Measurements from ENCODE around the gene EHD4.

Gene EHD4

GRCh38 chr15:41955100-41955499, 17.3 kb downstream of the EHD4 start:
- DNase-seq = no peak

GRCh38 chr15:41954036-41954435, 18.3 kb downstream of the EHD4 start:
- no peak for DNase-seq

- DNase-seq = no peak
Observed at GRCh38 chr15:41952013-41952563, 20.3 kb downstream of the EHD4 start.

GRCh38 chr15:41951571-41951970, 20.8 kb downstream of the EHD4 start:
- DNase-seq = no peak

GRCh38 chr15:41950489-41950888, 21.9 kb downstream of the EHD4 start:
- DNase-seq = no peak

- DNase-seq = no peak
Observed at GRCh38 chr15:41950127-41950483, 22.3 kb downstream of the EHD4 start.

GRCh38 chr15:41949401-41950126, 22.8 kb downstream of the EHD4 start:
- DNase-seq = no peak

- no peak for DNase-seq
Observed at GRCh38 chr15:41948490-41948889, 23.9 kb downstream of the EHD4 start.

GRCh38 chr15:41946970-41947369, 25.4 kb downstream of the EHD4 start:
- DNase-seq = no peak

GRCh38 chr15:41945731-41946130, 26.6 kb downstream of the EHD4 start:
- no peak for DNase-seq

GRCh38 chr15:41945221-41945620, 27.1 kb downstream of the EHD4 start:
- no peak for DNase-seq

GRCh38 chr15:41944313-41944940, 27.9 kb downstream of the EHD4 start:
- peak; percentile 98 for DNase-seq

GRCh38 chr15:41943543-41944312, 28.6 kb downstream of the EHD4 start:
- no peak for DNase-seq

GRCh38 chr15:41942886-41943285, 29.5 kb downstream of the EHD4 start:
- DNase-seq = no peak

GRCh38 chr15:41941644-41942415, 30.5 kb downstream of the EHD4 start:
- DNase-seq = peak; percentile 47

- peak; percentile 84 for DNase-seq
Observed at GRCh38 chr15:41940441-41940857, 31.9 kb downstream of the EHD4 start.

- no peak for DNase-seq
Observed at GRCh38 chr15:41939986-41940385, 32.4 kb downstream of the EHD4 start.

GRCh38 chr15:41937568-41937923, 34.8 kb downstream of the EHD4 start:
- no peak for DNase-seq

GRCh38 chr15:41936649-41937567, 35.4 kb downstream of the EHD4 start:
- DNase-seq = no peak

GRCh38 chr15:41936155-41936554, 36.2 kb downstream of the EHD4 start:
- DNase-seq = no peak

- DNase-seq = no peak
Observed at GRCh38 chr15:41935566-41936020, 36.8 kb downstream of the EHD4 start.

GRCh38 chr15:41934843-41935242, 37.5 kb downstream of the EHD4 start:
- peak; percentile 69 for DNase-seq

Data from EL (cell line).